ENCODE data around the gene ATP9B. TPM values are rescaled to one million over a fixed set of nuclear protein-coding genes. Genes with fewer than 3 reads are reported as not detected.

ATP9B gene
- total and polyA plus RNA-seq, 2 donors: 14.9 to 19.3 TPM

GRCh38 chr18:79333046-79333445 lies 263.9 kb downstream of the ATP9B start:
- H3K9me3 ChIP-seq (ENCODE audit: control insufficient read depth in 2 of 2, insufficient read depth in 1 of 2, low read length in 1 of 2): no peaks in the 10 kb centered on the region
- peaks cover 32 to 39% of the 10 kb centered on the region in 2 donors for H3K36me3 ChIP-seq (ENCODE audit: control insufficient read depth in 2 of 2, insufficient read depth in 2 of 2, low read length in 1 of 2)
- no peak overlapping the region for H3K27ac ChIP-seq (ENCODE audit: low read depth in 1 of 2, low read length in 1 of 2)
- no peaks in the 10 kb centered on the region for H3K27me3 ChIP-seq (ENCODE audit: control insufficient read depth in 2 of 2, insufficient read depth in 1 of 2, low read length in 1 of 2)
- no peak overlapping the region for H3K4me3 ChIP-seq (ENCODE audit: low read length in 2 of 2)
- WGBS: 98% methylated on average over 6 of the region's 6 CpGs
- no peaks in the 10 kb centered on the region for H3K4me1 ChIP-seq (ENCODE audit: control insufficient read depth in 2 of 2, insufficient read depth in 2 of 2, low read length in 2 of 2)
- DNase-seq (ENCODE audit: low read depth in 6 of 9, low spot score in 9 of 9): no peak

- Histone ChIP-seq H3K4me1 (ENCODE audit: control insufficient read depth in 2 of 2, insufficient read depth in 2 of 2, low read length in 2 of 2) (no peaks in the 10 kb centered on the region), H3K27me3 (ENCODE audit: control insufficient read depth in 2 of 2, insufficient read depth in 1 of 2, low read length in 1 of 2) (no peaks in the 10 kb centered on the region), H3K36me3 (ENCODE audit: control insufficient read depth in 2 of 2, insufficient read depth in 2 of 2, low read length in 1 of 2) (peaks cover 39 to 47% of the 10 kb centered on the region in 2 donors), H3K4me3 (ENCODE audit: low read length in 2 of 2) (no peak overlapping the region), H3K27ac (ENCODE audit: low read depth in 1 of 2, low read length in 1 of 2) (no peak overlapping the region), H3K9me3 (ENCODE audit: control insufficient read depth in 2 of 2, insufficient read depth in 1 of 2, low read length in 1 of 2) (no peaks in the 10 kb centered on the region)
- 95% methylated on average over 29 of the region's 29 CpGs for WGBS
- no peak for DNase-seq (ENCODE audit: low read depth in 6 of 9, low spot score in 9 of 9)
These were observed 265.5 kb downstream of the ATP9B start for GRCh38 chr18:79334496-79335233.

GRCh38 chr18:79335833-79336360 lies 266.7 kb downstream of the ATP9B start:
- Histone ChIP-seq H3K4me1 (ENCODE audit: control insufficient read depth in 2 of 2, insufficient read depth in 2 of 2, low read length in 2 of 2) (no peaks in the 10 kb centered on the region), H3K4me3 (ENCODE audit: low read length in 2 of 2) (no peak overlapping the region), H3K9me3 (ENCODE audit: control insufficient read depth in 2 of 2, insufficient read depth in 1 of 2, low read length in 1 of 2) (no peaks in the 10 kb centered on the region), H3K27ac (ENCODE audit: low read depth in 1 of 2, low read length in 1 of 2) (no peak overlapping the region), H3K36me3 (ENCODE audit: control insufficient read depth in 2 of 2, insufficient read depth in 2 of 2, low read length in 1 of 2) (peaks cover 30 to 47% of the 10 kb centered on the region in 2 donors), H3K27me3 (ENCODE audit: control insufficient read depth in 2 of 2, insufficient read depth in 1 of 2, low read length in 1 of 2) (no peaks in the 10 kb centered on the region)
- no peak for DNase-seq (ENCODE audit: low read depth in 6 of 9, low spot score in 9 of 9)
- WGBS: 98% methylated on average over 23 of the region's 23 CpGs

- H3K36me3 ChIP-seq (ENCODE audit: control insufficient read depth in 2 of 2, insufficient read depth in 2 of 2, low read length in 1 of 2): peaks cover 30 to 44% of the 10 kb centered on the region in 2 donors
These were observed 267.5 kb downstream of the ATP9B start for GRCh38 chr18:79336556-79337142.

GRCh38 chr18:79337184-79337583 lies 268.0 kb downstream of the ATP9B start:
- Histone ChIP-seq H3K27me3 (ENCODE audit: control insufficient read depth in 2 of 2, insufficient read depth in 1 of 2, low read length in 1 of 2) (no peaks in the 10 kb centered on the region), H3K4me3 (ENCODE audit: low read length in 2 of 2) (no peak overlapping the region), H3K27ac (ENCODE audit: low read depth in 1 of 2, low read length in 1 of 2) (no peak overlapping the region), H3K9me3 (ENCODE audit: control insufficient read depth in 2 of 2, insufficient read depth in 1 of 2, low read length in 1 of 2) (no peaks in the 10 kb centered on the region), H3K36me3 (ENCODE audit: control insufficient read depth in 2 of 2, insufficient read depth in 2 of 2, low read length in 1 of 2) (peaks cover 30 to 44% of the 10 kb centered on the region in 2 donors), H3K4me1 (ENCODE audit: control insufficient read depth in 2 of 2, insufficient read depth in 2 of 2, low read length in 2 of 2) (no peaks in the 10 kb centered on the region)
- 99% methylated on average over 19 of the region's 19 CpGs for WGBS
- DNase-seq (ENCODE audit: low read depth in 6 of 9, low spot score in 9 of 9): no peak

More at GRCh38 chr18:79336556-79337142, 267.5 kb downstream of the ATP9B start:
- WGBS: 96% methylated on average over 20 of the region's 20 CpGs
- no peaks in the 10 kb centered on the region for H3K4me1 ChIP-seq (ENCODE audit: control insufficient read depth in 2 of 2, insufficient read depth in 2 of 2, low read length in 2 of 2)
- H3K9me3 ChIP-seq (ENCODE audit: control insufficient read depth in 2 of 2, insufficient read depth in 1 of 2, low read length in 1 of 2): no peaks in the 10 kb centered on the region
- H3K4me3 ChIP-seq (ENCODE audit: low read length in 2 of 2): no peak overlapping the region
- no peaks in the 10 kb centered on the region for H3K27me3 ChIP-seq (ENCODE audit: control insufficient read depth in 2 of 2, insufficient read depth in 1 of 2, low read length in 1 of 2)
- no peak overlapping the region for H3K27ac ChIP-seq (ENCODE audit: low read depth in 1 of 2, low read length in 1 of 2)
- DNase-seq (ENCODE audit: low read depth in 6 of 9, low spot score in 9 of 9): no peak

GRCh38 chr18:79337620-79338019 lies 268.4 kb downstream of the ATP9B start:
- Histone ChIP-seq H3K9me3 (ENCODE audit: control insufficient read depth in 2 of 2, insufficient read depth in 1 of 2, low read length in 1 of 2) (no peaks in the 10 kb centered on the region), H3K4me1 (ENCODE audit: control insufficient read depth in 2 of 2, insufficient read depth in 2 of 2, low read length in 2 of 2) (no peaks in the 10 kb centered on the region), H3K27ac (ENCODE audit: low read depth in 1 of 2, low read length in 1 of 2) (no peak overlapping the region), H3K4me3 (ENCODE audit: low read length in 2 of 2) (no peak overlapping the region), H3K27me3 (ENCODE audit: control insufficient read depth in 2 of 2, insufficient read depth in 1 of 2, low read length in 1 of 2) (no peaks in the 10 kb centered on the region), H3K36me3 (ENCODE audit: control insufficient read depth in 2 of 2, insufficient read depth in 2 of 2, low read length in 1 of 2) (peaks cover 26 to 42% of the 10 kb centered on the region in 2 donors)
- whole genome bisulfite sequencing: 89% methylated on average over 12 of the region's 12 CpGs
- no peak for DNase-seq (ENCODE audit: low read depth in 6 of 9, low spot score in 9 of 9)

- Histone ChIP-seq H3K27me3 (ENCODE audit: control insufficient read depth in 2 of 2, insufficient read depth in 1 of 2, low read length in 1 of 2) (no peaks in the 10 kb centered on the region), H3K36me3 (ENCODE audit: control insufficient read depth in 2 of 2, insufficient read depth in 2 of 2, low read length in 1 of 2) (peaks cover 27 to 46% of the 10 kb centered on the region in 2 donors), H3K27ac (ENCODE audit: low read depth in 1 of 2, low read length in 1 of 2) (no peak overlapping the region), H3K4me3 (ENCODE audit: low read length in 2 of 2) (no peak overlapping the region), H3K4me1 (ENCODE audit: control insufficient read depth in 2 of 2, insufficient read depth in 2 of 2, low read length in 2 of 2) (no peaks in the 10 kb centered on the region), H3K9me3 (ENCODE audit: control insufficient read depth in 2 of 2, insufficient read depth in 1 of 2, low read length in 1 of 2) (no peaks in the 10 kb centered on the region)
- 94% methylated on average over 19 of the region's 19 CpGs for WGBS
- DNase-seq (ENCODE audit: low read depth in 6 of 9, low spot score in 9 of 9): no peak
These were observed 270.1 kb downstream of the ATP9B start for GRCh38 chr18:79339094-79339908.

- Histone ChIP-seq H3K36me3 (ENCODE audit: control insufficient read depth in 2 of 2, insufficient read depth in 2 of 2, low read length in 1 of 2) (peaks cover 42 to 56% of the 10 kb centered on the region in 2 donors), H3K27me3 (ENCODE audit: control insufficient read depth in 2 of 2, insufficient read depth in 1 of 2, low read length in 1 of 2) (no peaks in the 10 kb centered on the region), H3K4me1 (ENCODE audit: control insufficient read depth in 2 of 2, insufficient read depth in 2 of 2, low read length in 2 of 2) (no peaks in the 10 kb centered on the region), H3K4me3 (ENCODE audit: low read length in 2 of 2) (no peak overlapping the region), H3K27ac (ENCODE audit: low read depth in 1 of 2, low read length in 1 of 2) (no peak overlapping the region), H3K9me3 (ENCODE audit: control insufficient read depth in 2 of 2, insufficient read depth in 1 of 2, low read length in 1 of 2) (no peaks in the 10 kb centered on the region)
- 92% methylated on average over 17 of the region's 17 CpGs for WGBS
- DNase-seq (ENCODE audit: low read depth in 6 of 9, low spot score in 9 of 9): no peak
These were observed 274.5 kb downstream of the ATP9B start for GRCh38 chr18:79343567-79344207.
